AG09319 (cell line): Measurements from ENCODE around the gene CEP78.
"Not testable (repeated sequence)": the region's sequence is repeated elsewhere in the genome, so short reads cannot be mapped to it uniquely, and the experiment has no call there.

ENCODE experiments used
- DNase-seq: peaks from one replicate; pipeline ENCODE4 v3.0.0-alpha.2; 2010; ENCODE audit warnings: low read depth; ENCODE audit errors: extremely low read depth
- CTCF ChIP-seq: IDR thresholded peaks from 2 replicates; pipeline ENCODE4 v1.5.1; 2011; ENCODE audit warnings: low read depth, mild to moderate bottlenecking, inconsistent platforms, low read length, moderate library complexity

CEP78 gene

GRCh38 chr9:78269784-78270183 is 33.9 kb downstream of the CEP78 start:
- DNase-seq, result no peak
- TF ChIP-seq CTCF, result no peak

- no peak for TF ChIP-seq CTCF
Measured at GRCh38 chr9:78272307-78272706, 36.4 kb downstream of the CEP78 start.

GRCh38 chr9:78273761-78274160 is 37.9 kb downstream of the CEP78 start:
- no peak for DNase-seq
- TF ChIP-seq CTCF, result no peak

More at GRCh38 chr9:78272307-78272706, 36.4 kb downstream of the CEP78 start:
- DNase-seq, result no peak

- DNase-seq, result no peak
- no peak for TF ChIP-seq CTCF
Measured at GRCh38 chr9:78278177-78278777, 42.4 kb downstream of the CEP78 start.

GRCh38 chr9:78278801-78279200 is 42.9 kb downstream of the CEP78 start:
- TF ChIP-seq CTCF, result no peak
- no peak for DNase-seq

GRCh38 chr9:78280982-78281668 is 45.2 kb downstream of the CEP78 start:
- DNase-seq, result no peak

GRCh38 chr9:78284181-78284580 is 48.3 kb downstream of the CEP78 start:
- not testable (repeated sequence) for DNase-seq

More at GRCh38 chr9:78280982-78281668, 45.2 kb downstream of the CEP78 start:
- TF ChIP-seq CTCF, result no peak

GRCh38 chr9:78286125-78286524 is 50.2 kb downstream of the CEP78 start:
- TF ChIP-seq CTCF, result no peak

More at GRCh38 chr9:78286125-78286524, 50.2 kb downstream of the CEP78 start:
- no peak for DNase-seq
